ENCODE measurements around the gene PDIK1L.
A peak's percentile ranks its signal among the peaks of the same experiment; 100 is the strongest.

PDIK1L gene

DNA sequence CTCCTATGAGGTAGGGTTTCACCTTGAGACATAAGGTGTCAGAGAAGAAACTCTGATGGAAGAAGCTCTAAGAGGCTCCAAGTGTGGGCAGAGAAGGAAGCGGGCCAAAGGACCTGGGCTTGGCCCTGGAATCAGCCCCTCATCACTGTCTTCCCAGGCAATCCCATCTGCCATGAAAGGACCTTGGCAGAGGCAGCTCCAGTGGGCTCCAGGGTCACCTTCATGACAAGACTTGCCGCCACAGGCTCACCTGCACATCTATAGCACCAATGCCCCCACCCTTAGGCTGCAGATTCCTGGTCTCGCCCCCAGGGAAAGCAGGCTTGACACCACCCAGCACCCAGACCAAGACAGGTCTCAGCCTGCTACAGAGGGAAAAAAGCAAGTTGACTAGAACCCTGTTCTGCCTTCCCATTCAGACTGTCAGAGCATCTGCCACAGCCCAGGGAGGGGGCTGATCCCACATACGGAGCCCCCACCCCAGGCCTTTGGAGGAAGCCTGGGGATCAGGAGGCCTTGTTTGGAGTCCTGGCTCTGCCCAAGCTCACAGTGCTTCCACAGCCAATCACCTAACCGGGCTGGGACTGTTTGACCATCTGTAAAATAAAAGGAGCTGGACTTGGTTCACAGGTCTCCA lies 46.8 kb downstream of the PDIK1L start:
- DNase-seq: no peak

DNA sequence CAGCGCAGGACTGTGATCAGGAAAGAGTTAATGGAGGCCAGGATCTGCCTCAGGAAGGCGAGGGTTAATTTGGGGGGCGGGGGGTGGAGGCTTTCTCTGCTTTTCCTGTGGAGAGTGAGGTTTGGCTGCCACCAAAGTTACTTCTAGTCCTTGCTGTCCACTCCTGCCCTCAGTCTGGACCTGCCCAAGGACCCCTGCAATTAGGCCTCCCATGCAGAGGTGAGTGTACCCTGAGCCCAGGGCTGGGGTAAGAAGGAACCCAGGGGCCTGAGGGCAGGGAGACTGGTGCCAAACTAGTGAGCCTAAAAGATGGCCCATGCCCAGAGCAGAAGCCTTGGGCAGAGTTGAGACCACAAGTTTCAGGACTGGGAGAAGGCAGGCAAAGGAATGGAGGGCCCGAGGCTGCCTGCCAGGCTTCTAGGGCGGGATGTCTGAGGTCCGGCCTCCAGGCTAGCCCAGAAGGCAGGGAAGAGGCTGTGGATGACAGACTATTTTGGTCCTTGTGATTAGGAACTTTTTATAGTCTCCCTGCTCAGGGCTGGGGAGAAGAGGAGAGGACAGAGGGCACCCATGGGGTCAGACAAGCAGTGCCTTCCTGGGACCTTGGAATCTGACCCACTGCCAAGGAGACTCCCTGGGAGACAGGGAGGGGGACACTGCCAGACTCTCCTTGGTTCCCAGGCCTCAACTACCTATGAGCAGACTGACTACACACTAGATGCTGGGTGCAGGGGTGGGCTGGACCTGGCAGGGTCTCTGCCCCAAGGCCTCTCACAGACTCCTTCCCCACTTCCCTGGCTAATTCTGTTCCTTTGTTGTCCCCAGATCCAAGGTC lies 47.5 kb downstream of the PDIK1L start, which contains the start of gene FAM110D:
TSS of gene FAM110D (plus strand) at position 172 of the 835 bp plus-strand sequence. CDS start 2,213 bp downstream, outside the sequence.
- DNase-seq: no peak

DNA sequence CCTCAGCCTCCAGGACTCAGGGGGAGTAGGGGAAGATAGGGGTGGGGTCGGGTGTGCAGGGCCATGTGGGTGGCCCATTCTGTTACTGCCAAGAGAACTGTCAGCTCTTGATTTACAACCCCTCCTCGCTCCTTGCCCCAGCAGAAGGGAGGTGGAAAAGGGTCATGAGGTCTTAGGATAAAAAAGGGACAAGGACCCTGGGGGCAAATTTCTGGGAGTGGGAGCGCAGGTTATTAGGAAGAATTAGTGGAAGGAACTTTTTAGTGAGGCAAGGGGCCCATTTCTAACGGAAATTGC lies 48.1 kb downstream of the PDIK1L start:
- DNase-seq: no peak

DNA sequence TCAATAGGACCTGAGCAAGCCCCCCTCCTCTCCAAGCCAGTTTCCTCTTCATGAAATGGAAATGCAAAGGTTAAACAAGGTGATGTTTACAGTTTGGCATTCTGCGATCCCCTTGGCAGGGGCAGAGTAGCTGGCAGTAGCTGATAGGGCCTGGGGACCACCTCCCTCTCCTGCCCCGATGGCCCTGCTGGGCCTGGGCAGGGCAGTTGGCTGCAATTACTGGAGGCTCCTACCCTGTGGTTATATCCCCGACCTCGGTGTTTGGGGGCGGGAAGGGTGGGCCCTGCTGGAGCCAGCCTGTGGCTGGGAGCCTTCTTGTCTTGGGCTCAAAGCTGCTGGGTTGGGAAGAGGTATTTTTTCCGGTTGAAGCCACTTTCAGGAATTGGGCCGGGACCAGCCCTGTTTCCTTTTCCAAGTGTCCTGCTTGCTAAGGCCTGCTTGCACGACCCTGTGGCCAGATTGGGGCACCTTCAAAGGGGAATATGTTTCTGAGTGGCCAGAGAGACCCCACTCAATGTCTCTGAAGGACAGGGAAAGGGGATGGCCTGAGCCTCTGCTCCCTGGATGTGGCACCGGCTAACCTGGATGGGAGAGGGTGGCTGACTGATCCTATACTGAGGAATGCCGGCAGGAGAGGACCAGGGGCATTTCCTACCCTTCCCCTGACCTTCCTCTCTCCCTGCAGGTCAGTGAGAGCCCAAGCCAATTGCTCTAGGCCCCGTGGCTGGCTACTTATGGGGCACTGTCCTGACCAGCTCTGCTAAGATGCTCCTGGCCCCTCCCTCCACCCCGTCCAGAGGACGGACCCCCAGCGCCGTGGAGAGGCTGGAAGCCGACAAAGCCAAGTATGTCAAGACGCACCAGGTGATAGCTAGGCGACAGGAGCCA lies 49.1 kb downstream of the PDIK1L start:
- no peak for DNase-seq

DNA sequence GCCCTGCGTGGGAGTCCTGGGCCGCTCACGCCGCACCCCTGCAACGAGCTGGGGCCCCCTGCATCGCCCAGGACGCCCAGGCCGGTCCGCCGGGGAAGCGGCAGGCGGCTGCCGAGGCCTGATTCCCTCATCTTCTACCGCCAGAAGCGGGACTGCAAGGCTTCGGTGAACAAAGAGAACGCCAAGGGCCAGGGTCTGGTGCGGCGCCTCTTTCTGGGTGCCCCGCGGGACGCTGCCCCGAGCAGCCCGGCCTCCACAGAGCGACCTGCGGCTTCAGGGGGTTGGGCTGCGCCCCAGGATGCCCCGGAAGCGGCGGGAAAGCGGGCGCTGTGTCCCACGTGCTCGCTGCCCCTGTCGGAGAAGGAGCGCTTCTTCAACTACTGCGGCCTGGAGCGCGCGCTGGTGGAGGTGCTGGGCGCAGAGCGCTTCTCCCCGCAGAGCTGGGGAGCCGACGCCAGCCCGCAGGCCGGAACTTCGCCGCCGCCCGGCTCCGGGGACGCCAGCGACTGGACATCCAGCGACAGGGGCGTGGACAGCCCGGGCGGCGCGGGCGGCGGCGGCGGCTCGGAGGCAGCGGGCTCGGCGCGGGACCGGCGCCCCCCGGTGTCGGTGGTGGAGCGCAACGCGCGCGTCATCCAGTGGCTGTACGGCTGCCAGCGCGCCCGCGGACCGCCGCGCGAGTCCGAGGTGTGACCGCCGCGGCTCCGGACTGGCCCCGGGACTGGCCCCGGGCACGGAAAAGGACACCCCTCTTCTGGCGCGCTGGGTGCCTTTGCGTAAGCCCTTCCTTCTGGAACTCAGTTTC lies 50.0 kb downstream of the PDIK1L start:
- DNase-seq: peak; percentile 10 to 38

DNA sequence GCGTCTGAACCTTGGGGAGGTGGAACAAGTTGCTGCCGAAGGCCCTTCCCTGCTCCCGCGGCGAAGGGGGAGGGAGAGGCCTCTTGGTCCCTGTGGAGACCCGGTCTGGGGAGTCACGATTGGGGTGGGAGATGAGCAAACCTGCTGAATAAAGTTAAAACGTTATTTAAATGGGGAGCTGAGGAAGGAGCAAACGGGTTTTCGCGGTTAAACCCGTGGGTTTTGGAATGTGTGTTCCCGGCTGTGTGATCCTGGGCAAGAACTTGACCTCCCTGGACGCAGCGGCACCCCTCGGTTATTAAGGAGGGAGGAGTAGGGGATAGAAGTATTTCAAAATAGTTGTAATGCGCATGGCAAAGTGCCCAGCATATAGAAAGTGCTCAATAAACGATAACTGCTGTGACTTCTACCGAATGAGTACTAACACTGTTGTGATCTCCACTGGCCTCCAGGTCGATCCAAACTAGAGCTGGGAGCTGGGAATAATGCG lies 50.6 kb downstream of the PDIK1L start:
- DNase-seq: no peak

DNA sequence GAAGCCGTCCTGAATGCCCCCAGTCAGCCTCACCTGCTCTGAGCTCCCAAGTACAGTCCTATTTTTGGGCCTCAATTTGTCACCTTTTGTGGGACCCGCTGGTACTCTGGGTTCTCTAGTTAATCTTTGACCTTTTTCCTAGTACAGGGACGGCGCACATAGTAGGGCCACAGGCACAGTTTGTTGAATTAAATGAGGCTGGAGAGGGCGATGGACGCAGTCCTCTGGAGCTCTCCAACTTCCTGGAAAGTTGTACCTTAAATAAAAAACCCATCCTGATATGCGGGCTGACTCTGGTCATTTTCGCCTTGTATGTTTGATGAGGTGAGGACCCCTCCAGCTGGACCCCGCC lies 52.0 kb downstream of the PDIK1L start:
- no peak for DNase-seq

DNA sequence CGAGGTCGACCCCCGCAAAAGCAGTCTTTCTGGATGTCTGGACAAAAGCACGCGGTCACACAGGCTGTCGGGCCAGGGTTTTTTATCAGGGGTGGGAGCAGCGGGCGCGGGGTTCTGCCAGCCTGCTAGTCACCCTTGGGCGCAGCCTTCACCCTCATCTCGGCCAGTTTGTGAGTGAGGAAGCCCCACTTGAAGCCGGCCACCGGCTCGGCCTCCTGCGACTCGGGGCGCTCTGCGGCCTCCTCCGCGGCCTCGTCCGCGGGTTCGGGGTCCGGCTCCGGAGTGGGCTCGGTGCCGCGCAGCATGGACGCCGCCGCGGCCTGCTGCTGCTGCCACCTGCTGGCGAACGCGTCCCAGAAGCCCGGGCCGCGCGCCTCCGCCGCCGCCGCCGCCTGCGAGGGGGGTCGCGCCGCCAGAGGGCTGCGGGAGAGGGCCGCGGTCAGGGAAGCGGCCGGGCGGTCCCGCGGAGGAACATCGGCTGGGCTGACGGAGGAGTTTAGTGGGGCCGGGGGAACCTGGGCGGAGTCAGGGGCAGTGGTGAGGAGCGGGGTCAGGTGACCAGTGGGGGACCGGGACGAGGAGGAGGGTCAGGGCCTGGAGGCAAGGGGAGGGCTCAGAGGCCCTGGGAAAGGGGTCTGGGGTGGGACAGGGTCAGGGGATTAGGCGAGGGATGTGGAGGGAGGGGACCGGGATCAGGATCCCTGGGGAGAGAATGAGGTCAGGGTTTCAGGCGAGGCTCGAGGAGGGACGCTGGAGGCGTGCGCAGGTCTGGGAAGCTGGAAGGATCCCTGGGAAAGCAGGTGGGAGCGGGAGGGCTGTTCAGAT lies 52.6 kb downstream of the PDIK1L start:
- DNase-seq: peak; percentile 22 to 59

DNA sequence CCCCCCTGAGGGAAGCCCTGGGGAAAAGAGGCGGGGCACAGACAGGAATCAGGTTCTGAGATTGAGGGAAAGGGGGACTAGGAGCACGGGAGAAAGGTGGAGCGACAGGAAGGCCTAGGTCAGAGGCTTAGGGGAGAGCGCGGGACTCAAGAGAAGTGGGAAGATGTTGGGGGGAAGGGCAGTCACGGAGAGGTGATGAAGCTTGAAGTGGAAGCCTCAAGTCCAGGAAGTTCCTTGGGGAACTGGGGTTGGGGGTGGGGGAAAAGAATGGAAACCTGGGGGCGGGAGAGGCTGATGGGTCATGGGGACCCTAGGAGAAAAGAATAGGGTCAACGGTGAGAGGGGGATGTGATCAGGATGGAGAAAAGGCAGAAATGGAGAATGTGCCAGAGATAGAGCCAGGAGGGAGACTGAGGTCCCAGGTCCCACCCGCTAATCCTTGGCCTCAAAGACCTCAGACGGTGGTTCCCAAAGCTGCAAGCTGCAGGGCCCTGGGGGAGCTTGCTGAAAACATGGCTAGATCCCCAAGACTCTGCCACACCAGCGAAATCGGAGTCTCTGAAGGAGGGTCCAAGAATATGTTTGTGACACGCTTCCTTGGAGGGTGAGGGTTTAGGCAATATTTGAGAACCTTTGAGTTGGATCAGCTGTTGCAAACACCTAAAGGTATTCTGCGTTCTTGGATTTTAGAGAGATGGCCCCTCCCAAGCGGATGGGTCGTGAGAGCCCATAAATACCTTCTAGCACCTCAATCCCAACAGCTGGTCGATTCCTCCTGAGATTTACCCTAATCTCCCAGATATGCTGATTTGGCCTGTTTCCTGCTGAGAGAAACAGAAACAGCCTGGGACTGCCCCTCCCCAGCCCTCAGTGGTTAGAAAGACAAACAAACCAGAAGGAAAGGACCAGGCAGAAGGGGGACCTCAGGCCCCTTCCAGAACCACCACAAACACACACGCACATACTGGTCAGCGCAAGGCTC lies 53.5 kb downstream of the PDIK1L start:
- no peak for DNase-seq

DNA sequence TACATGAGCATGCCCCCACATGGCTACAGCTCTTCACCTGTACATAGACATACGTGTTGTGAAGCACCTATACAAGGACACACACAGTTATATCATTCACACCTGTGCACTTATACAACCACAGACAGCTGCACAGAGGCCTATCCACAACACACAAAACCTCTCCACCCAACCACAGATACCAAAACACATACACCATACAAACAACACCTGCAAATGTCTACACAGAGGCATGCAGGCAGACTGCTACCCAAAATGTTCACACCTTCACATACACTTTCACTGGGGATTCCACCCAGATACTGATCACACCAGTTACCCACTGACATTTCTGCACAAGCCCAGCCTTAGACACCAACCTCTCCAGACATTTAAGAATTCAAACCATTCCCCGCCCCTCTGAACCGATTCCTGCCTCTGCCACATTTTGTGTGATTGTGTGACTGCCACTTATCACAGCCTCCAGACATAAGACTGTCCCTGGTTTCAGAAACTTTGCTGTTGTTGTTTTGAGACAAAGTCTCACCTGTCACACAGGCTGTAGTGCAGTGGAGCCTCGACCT lies 55.2 kb downstream of the PDIK1L start:
- DNase-seq: no peak

DNA sequence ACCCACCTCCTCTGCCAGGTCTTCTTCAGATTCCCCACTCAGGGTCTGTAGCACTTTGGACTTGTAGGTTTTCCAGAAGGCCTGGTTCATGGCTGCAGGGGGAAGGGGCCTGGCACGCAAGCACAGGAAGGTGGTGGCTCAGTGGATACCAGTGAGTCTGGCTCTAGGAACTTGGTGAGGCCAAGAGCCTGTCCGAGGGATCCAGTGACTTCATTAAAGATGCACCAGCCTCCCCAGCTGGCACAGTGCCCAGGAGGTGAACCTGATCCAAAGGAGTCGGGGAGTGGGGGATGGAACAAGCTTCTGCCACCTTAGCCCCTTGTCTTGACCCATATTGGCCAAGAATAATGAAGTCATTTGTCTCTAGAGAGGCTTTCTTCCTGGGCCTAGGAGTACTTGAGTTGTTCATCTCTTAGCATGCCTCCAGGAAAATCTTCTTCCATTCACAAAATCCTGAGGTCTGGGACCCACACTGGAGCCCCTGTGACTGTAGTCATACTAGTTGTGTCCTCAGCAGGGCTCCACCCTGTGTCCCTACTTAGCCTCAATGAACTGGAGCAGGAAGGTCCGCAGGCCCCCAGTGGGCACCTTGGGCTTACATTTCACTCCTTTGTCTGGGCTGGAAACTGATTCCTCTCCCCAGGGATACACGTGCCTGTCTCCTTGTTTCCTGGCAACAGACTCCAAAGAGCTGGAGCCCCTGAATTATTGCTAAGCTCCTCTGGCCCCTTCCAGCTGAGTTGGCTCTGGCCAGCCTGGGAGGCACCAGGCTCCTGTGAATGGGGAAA lies 57.0 kb downstream of the PDIK1L start, which contains the start of gene C1orf232:
TSS of gene C1orf232 (minus strand) at position 554 of the 788 bp plus-strand sequence. CDS start at position 90, 464 bp downstream.
- no peak for DNase-seq

DNA sequence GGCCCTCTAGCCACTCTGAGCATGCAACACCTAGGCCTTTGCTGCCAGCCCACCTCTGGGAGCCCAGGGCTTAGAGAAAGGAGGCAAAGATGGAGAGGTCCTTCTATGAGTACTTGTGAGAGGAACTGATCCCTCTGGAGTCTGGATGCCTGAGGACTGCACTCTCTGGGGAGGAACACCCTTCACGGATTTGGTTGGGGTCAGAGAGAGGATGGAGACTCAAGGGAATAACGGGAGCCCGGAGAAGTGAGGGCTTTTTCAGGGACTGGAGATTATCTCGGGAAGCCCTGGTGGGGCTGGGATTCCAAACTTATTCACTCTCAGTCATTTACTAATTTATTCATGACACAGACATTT lies 57.6 kb downstream of the PDIK1L start:
- DNase-seq: no peak

DNA sequence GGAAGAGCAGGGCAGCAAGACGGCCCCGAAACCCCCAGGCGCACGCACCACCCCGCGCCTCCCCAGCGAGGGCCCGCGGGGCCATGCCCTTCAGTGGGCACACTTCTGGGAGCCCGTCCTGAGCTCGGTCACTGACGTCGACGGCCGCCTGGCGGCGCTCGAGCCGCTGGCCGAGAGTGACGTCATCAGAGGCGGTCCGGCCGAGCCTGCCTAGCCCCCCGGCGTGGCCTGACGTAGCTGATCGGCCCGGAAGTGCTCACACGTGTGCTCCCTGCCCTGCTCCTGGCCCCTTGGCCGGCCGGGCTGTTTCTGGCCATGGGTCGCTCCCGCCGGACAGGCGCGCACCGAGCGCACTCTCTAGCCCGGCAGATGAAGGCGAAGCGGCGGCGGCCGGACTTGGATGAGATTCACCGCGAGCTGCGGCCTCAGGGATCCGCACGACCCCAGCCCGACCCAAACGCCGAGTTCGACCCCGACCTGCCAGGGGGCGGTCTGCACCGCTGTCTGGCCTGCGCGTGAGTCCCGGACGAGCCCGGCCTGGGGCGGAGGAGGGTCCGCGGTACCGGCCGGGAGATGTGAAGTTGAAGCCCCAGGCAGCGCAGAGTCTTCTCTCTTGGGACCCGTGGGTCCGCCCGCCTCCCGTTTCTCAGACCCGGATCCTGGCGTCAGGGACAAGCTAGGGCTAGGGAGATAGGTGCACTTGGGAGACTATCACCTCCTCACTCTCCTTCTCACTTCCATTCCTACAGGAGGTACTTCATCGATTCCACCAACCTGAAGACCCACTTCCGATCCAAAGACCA lies 58.2 kb downstream of the PDIK1L start, which contains the start of gene ZNF593:
TSS of gene ZNF593 (plus strand) at position 240 of the 803 bp plus-strand sequence. CDS start at position 316, 76 bp downstream.
- peak; percentile 89 to 92 for DNase-seq

DNA sequence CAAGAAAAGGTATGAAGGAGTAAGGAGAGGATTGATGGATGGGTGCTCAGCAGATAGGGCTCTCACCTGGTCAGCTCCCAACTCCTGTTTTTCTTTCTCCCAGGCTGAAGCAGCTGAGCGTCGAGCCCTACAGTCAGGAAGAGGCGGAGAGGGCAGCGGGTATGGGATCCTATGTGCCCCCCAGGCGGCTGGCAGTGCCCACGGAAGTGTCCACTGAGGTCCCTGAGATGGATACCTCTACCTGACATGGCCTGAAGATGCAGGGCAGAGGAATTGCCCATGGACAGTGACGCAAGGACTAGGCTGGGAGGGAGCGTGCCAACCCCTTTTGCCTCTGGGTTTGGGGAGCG lies 58.8 kb downstream of the PDIK1L start:
- DNase-seq: no peak

DNA sequence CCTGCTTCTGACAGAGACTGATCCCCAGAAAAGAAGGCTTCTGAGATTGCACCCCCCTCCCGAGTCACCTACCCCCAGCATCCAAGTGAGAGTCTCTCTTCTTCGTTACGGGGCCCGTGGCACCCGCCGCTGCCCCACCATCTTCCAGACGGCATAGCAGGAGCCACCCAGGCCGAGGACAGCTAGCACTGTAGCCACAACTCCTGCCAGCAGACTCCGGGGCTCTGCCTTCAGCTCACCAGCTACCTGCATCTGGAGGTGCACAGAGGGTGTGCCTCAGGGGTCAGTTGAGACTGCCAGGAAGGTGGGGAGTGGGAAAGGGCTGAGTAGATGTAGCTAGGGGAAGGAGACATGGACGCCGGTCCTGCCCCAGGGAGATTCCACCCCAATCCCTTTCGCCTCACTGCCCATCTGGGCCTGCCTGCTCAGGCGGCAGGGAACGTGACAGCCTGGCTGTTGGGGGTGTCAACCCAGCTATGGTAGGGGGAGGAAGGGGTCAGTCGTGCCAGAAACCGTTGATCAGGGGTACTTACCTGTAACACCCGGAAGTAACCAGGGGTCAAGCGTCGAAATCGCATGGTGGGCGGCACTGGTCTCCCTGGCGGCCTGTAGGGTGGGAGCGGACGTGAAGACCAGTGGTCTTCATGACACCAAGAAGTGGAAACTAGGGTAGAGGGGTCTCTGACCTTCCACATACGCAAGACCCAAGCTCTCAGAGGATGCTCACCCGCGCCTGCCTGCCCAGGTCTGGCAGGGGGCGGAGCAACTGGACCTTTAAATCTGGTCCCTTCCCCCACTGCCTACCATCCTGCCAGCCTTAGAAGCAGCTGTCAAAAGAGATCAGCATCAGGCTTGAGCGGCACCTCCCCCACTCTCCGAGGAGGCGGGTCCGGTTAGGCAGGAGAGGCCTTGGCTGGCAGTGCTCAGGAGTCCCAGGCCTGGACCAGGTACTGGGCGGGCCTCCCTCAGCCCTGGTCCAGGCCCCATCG lies 59.8 kb downstream of the PDIK1L start, which contains the start of gene ZNF593OS:
TSS of gene ZNF593OS (minus strand) at position 749 of the 989 bp plus-strand sequence. CDS start at position 578, 171 bp downstream.
- no peak for DNase-seq

Measured in CD4-positive, alpha-beta T cell treated with Interferon alpha-2 for 1 hour (primary cell).